Rectal smooth muscle tissue (tissue), 1 donor: ENCODE data around the gene NBPF9.
"Not testable (repeated sequence)": the region's sequence is repeated elsewhere in the genome, so short reads cannot be mapped to it uniquely, and the experiment has no call there.

Experiments used
- H3K27ac ChIP-seq: one replicate; pipeline ENCODE4 v1.7.0; 2013; ENCODE audit warnings: low read depth, low read length, inconsistent platforms
- H3K27me3 ChIP-seq: one replicate; pipeline ENCODE4 v1.7.0; 2013; ENCODE audit warnings: low read length; ENCODE audit not compliant: control insufficient read depth, insufficient read depth
- H3K36me3 ChIP-seq: one replicate; pipeline ENCODE4 v1.7.0; 2013; ENCODE audit warnings: low read length; ENCODE audit not compliant: control insufficient read depth, insufficient read depth
- H3K4me1 ChIP-seq: one replicate; pipeline ENCODE4 v1.7.0; 2013; ENCODE audit warnings: low read length; ENCODE audit not compliant: control insufficient read depth, insufficient read depth
- H3K4me3 ChIP-seq: one replicate; pipeline ENCODE4 v1.7.0; 2013; ENCODE audit warnings: low read length
- H3K9ac ChIP-seq: one replicate; pipeline ENCODE4 v1.7.0; 2013; ENCODE audit warnings: low read length

The NBPF9 gene

GRCh38 chr1:149075505-149076127, 27.7 kb downstream of the NBPF9 start:
- not testable (repeated sequence) for H3K9ac ChIP-seq, H3K4me3 ChIP-seq, H3K4me1 ChIP-seq, H3K27ac ChIP-seq, H3K36me3 ChIP-seq, H3K27me3 ChIP-seq

DNA sequence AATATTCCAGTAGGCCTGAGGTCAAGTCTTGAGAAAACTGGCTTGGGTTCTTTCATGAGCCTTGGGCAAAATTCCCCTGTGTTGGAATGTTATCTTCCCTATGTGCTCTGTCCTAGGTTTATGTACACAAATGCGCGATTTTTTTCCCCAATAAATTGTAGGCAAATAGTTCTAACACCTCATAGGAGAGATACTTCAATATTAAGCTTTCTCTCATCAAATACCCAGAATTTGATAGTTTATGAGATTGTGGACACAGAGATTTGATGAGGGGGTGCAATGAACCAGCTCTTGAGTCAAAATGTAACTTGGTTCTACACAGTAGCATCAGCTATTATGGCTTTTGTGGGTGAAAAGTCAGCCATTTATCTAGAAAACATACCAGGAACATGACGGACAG, 38.7 kb downstream of the NBPF9 start:
- H3K36me3 ChIP-seq, H3K4me3 ChIP-seq, H3K9ac ChIP-seq, H3K27ac ChIP-seq, H3K4me1 ChIP-seq, H3K27me3 ChIP-seq: not testable (repeated sequence)

DNA sequence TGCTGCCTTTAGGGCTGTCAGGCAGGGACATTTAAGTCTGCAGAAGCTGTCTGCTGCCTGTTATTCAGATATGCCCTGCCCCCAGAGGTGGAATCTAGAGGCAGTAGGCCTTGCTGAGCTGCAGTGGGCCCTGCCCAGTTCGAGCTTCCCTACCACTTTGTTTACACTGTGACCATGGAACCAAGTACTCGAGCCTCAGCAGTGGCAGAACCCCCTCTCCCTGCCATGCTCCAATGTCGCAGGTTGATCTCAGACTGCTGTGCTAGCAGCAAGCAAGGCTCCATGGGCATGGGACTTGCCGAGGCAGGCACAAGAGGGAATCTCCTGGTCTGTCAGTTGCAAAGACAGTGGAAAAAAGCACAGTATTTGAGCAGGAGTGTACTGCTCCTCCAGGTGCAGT, 60.3 kb downstream of the NBPF9 start:
- H3K4me1 ChIP-seq, H3K36me3 ChIP-seq, H3K27ac ChIP-seq, H3K4me3 ChIP-seq, H3K9ac ChIP-seq, H3K27me3 ChIP-seq: not testable (repeated sequence)

- H3K27ac ChIP-seq, H3K36me3 ChIP-seq, H3K27me3 ChIP-seq, H3K4me3 ChIP-seq, H3K9ac ChIP-seq, H3K4me1 ChIP-seq: not testable (repeated sequence)
These were observed 69.4 kb downstream of the NBPF9 start for GRCh38 chr1:149033916-149034315.

DNA sequence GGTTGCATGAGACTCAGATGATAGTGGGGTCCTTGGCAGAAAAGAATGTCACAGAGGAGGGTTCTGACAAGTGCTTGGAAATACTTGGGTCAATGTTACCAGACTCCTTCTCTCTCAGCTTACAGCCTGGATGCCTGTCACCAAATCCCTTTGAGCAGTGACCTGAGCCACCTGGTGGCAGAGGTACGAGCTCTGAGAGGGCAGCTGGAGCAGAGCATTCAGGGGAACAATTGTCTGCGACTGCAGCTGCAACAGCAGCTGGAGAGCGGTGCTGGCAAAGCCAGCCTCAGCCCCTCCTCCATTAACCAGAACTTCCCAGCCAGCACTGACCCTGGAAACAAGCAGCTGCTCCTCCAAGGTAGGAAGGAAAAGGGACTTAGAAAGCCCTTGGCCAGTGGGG, 79.0 kb downstream of the NBPF9 start:
- H3K4me1 ChIP-seq, H3K4me3 ChIP-seq, H3K36me3 ChIP-seq, H3K27ac ChIP-seq, H3K27me3 ChIP-seq, H3K9ac ChIP-seq: not testable (repeated sequence)

DNA sequence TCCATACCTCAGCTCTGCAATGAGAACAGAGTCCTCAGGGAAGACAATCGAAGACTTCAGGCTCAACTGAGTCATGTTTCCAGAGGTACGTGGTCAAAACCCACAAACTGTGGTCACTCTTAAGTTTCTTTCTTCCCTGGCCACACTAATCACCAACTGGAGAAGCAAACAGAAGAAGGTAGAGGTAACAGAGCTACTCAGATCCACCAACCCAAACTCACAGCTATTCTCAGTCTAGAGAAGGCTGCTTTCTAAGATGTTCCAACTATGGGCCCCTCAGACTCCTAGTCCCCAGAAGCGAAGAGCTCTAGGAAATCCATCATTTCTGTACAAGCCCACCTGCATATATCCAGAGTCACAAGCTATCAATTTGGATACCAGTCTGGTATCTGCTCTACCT, 84.8 kb downstream of the NBPF9 start:
- H3K4me3 ChIP-seq, H3K4me1 ChIP-seq: not testable (repeated sequence)

GRCh38 chr1:149016626-149017025, 86.7 kb downstream of the NBPF9 start:
- H3K9ac ChIP-seq, H3K27me3 ChIP-seq, H3K4me1 ChIP-seq, H3K4me3 ChIP-seq, H3K27ac ChIP-seq, H3K36me3 ChIP-seq: not testable (repeated sequence)

More for the DNA sequence above, 84.8 kb downstream of the NBPF9 start:
- not testable (repeated sequence) for H3K27me3 ChIP-seq, H3K36me3 ChIP-seq, H3K27ac ChIP-seq, H3K9ac ChIP-seq

DNA sequence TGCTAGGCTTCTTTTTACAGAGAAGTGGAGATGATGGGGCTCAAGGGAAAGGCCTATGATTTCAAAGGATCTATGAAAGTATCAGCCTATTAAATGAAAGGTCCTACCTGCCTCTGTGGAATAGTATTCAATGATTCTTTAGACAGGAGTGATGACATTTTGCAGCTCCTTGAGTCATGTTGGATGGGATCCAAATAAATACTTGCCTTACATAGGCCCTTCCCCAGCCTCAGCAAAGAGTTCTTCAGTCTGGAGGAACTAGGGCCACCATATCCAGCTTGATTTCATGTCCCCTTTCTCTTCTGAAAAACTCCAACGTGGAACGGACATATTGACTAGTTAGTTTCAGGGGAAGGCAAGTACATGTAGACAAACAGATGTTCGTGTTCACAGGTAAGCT, 87.8 kb downstream of the NBPF9 start:
- H3K9ac ChIP-seq, H3K36me3 ChIP-seq, H3K27me3 ChIP-seq, H3K4me3 ChIP-seq, H3K4me1 ChIP-seq, H3K27ac ChIP-seq: not testable (repeated sequence)

GRCh38 chr1:149013513-149013912, 89.8 kb downstream of the NBPF9 start:
- H3K27ac ChIP-seq, H3K4me1 ChIP-seq, H3K36me3 ChIP-seq, H3K27me3 ChIP-seq, H3K9ac ChIP-seq, H3K4me3 ChIP-seq: not testable (repeated sequence)

- H3K4me1 ChIP-seq, H3K27ac ChIP-seq: not testable (repeated sequence)
These were observed 90.8 kb downstream of the NBPF9 start for GRCh38 chr1:149012599-149012998.

DNA sequence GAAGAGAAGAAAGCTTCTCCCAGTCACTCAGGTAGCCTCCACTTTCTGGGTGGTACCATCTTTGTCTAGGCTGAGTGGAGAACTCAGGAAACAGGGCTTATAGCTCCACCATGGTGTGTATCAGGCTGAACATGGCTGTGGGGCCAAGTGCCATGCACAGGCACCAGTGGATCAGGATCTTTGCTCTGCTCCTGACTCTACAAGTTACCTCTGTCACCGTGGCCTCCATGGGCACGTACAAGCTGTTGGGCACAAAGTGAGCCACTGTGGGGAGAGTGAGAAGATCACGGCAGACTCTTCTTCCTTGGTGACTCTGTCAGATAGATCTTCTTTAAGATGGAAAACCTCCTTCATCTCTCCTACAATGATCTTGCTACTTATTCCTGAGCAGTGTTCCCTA, 93.6 kb downstream of the NBPF9 start:
- H3K9ac ChIP-seq, H3K27ac ChIP-seq, H3K4me1 ChIP-seq, H3K36me3 ChIP-seq, H3K27me3 ChIP-seq, H3K4me3 ChIP-seq: not testable (repeated sequence)

More at GRCh38 chr1:149012599-149012998, 90.8 kb downstream of the NBPF9 start:
- not testable (repeated sequence) for H3K27me3 ChIP-seq, H3K4me3 ChIP-seq, H3K36me3 ChIP-seq, H3K9ac ChIP-seq

DNA sequence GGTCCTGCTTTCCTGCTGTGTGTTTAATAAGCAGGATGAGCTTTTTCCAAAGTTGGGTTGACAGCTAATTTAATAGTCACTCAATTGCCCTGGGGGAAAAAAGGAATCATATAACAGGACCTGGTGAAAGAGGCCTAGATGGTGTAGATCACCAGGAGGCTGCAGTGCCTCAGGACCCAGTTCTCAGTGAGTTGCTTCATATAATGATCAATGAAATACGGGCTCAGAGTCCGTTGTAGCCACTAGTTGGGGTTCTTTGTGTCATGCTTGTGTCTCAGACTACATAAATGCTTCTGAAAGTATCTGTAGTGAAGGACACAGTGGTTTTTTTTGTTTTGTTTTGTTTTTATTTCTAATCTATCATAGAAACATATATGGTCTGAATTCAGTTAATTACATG, 94.6 kb downstream of the NBPF9 start:
- H3K9ac ChIP-seq, H3K36me3 ChIP-seq, H3K4me3 ChIP-seq, H3K4me1 ChIP-seq, H3K27me3 ChIP-seq, H3K27ac ChIP-seq: not testable (repeated sequence)

- H3K4me1 ChIP-seq, H3K36me3 ChIP-seq, H3K4me3 ChIP-seq, H3K27me3 ChIP-seq, H3K9ac ChIP-seq, H3K27ac ChIP-seq: not testable (repeated sequence)
These were observed 95.0 kb downstream of the NBPF9 start for GRCh38 chr1:149008326-149008725.
